Pons (tissue), 1 donor: ENCODE measurements around the gene FRS3.

ENCODE experiments used
- DNase-seq: peaks from one replicate; pipeline ENCODE4 v3.0.0-alpha.2; 2016; ENCODE audit warnings: low spot score

Gene FRS3

DNA sequence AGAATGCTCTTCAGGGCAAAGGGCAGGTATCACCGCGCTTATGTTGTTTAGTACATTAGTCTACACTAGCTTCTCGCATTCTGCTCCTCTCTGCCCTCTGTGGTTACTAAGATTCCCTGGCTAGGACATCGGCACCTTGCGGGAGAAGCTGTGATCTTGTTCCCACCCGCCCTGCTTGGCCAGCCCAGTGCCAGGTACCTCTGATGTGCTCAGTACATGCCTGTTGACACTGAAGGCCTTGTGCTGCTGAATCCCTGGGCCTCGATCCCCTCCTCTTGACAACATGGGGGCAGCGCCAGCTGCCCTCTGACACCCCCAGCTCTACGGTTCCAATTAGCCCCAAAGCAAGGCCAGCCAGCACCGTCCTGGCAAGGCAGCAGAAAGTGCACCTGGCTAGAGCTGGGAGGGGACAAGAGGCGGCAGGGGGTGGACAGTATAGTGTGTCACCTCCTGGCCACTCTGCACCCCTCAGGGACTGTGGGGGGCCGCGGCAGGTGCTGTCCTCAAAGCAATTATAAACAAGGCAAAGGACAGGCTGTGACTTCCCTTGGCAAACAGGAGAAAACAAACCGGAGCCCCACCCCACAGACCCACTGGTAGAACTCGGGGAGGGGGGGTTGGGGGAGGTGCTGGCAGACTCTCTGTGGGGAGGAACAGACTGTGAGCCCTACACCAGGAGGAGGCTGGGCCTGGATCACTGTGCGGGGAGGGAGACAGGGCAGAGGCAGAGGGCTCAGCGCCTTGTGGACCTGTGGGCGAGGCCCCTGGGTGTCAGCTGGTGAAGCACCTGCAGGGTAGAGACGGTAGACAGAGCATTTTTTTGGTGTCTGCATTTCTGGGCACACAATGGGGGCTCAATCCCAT lies 51.4 kb downstream of the FRS3 start:
- peak; percentile 56 for DNase-seq

DNA sequence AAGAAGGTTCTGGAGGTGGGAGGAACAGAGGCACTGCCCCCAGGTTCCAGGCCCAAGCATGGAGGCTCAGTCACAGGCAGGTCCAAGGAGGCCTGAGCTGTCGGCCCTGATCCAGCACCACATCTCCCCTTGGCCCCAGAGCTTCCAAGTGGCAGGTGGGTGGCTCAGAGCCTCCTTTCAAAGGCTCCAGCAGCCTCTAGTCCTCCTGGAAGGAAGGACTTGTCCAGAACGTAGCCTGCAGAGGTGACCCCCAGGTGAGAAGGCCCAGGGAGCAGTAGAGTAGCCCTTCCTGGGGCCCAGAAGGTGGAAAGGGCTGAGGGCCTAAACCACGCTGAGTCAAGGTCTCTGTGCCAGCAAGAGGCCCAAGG lies 52.0 kb downstream of the FRS3 start:
- no peak for DNase-seq

- no peak for DNase-seq
Observed at GRCh38 chr6:41726876-41727275, 52.8 kb downstream of the FRS3 start.

DNA sequence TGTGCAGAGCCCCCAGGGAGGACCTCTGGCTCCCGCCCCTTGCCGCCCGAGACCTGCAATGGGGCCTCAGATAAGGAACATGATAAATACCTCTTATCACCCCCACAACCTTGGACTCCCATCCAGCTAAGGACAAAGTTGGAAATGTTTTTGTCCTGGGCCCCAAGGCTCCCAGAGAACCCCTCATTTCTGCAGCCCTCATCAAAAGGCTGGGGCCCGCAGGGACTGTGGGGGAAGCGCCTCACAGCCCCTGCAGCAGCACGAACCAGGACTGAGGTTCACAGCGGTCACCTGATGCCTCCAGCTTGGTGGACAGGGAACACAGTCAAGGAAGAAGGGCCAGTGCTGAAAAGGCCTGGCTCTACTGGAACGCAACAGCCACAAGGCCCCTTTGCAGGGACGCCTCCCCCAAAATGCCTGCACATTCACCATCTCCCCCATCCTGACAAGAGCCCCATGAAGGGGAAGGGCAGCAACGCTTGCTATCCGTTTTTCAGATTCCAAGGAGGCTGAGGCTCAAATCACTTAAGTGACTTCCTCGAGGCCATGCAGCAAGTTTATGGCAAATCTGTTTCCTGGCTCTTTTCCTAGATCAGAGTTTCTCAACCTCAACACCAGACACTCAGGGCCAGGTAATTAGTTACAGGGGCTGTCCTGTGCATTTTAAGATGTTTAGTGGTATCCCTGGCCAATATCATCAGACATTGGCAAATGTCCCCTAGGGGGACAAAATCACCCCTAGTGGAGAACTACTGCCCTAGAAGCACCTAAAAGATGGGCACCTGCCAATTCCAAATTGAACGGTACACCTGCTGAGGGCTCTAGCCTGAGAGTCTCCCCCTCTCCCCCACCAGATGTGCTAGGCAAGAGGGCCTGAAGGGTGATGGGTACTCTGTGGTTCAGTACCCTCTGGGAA lies 54.9 kb downstream of the FRS3 start:
- DNase-seq, result peak; percentile 21

GRCh38 chr6:41724228-41724580 lies 55.5 kb downstream of the FRS3 start:
- DNase-seq, result peak; percentile 11

DNA sequence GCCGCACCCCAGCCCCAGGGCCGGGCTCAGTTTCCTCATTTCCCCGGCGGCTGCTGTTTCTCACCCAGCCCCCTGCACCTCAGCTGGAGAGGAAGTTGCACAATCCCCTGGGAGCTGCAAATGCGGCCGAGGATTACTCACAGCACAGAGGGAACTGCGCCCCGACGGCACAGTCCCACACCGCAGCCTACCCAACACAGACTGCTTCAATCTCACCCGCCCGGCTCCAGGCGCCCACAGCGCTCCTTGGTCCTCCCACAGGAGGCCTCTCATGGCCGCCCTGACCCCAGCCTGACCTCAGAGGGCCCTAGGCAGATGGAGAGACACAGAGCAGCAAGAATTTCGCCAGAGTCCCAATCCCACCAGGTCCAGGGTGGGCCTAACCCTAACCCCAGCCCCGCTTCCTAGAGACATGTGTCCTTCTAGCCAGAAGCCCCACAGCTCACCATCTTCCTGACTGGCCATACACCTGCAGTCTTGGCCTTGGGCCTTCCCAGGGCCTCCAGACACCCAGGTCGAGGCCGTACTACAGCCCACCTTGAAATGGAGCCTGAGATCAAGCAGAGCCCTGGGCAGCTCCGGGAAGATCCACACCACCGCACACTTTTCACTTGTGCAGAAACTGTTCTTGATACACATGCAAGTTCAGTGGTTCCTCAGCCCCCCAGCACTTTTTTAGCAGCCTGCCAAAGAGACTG lies 56.0 kb downstream of the FRS3 start:
- DNase-seq, result peak; percentile 73

- DNase-seq, result peak; percentile 6
Observed at GRCh38 chr6:41722969-41723529, 56.7 kb downstream of the FRS3 start.

GRCh38 chr6:41721414-41721813 lies 58.3 kb downstream of the FRS3 start:
- no peak for DNase-seq

- no peak for DNase-seq
Observed at GRCh38 chr6:41720783-41721182, 58.9 kb downstream of the FRS3 start.

DNA sequence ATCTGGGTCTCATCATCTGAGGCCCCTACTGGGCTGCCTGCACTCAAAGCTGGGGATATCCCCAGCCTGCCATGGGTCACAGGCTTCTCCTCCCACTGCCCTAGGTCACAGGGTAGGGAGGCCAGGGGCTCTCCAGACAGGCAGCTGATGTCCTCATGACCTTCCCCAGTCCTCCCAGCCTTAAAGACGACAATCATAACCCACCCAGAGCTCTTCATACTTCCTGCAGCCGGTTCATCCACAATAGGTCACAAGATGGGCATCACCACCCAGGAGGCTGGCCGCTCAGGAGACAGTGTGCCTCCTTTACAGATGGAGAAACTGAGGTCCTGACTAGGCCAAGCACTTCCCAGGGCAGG lies 59.5 kb downstream of the FRS3 start:
- peak; percentile 25 for DNase-seq
